ENCODE data around the gene MEGF6.

MEGF6 gene

GRCh38 chr1:3440300-3440681 is 171.0 kb downstream of the MEGF6 start:
- DNase-seq (ENCODE audit: low spot score): no peak

Data from CD4-positive, alpha-beta T cell treated with Interleukin-6 at 100 ng/mL for 8 hours (primary cell).